Measurements from ENCODE around the gene ASB6.

DNA sequence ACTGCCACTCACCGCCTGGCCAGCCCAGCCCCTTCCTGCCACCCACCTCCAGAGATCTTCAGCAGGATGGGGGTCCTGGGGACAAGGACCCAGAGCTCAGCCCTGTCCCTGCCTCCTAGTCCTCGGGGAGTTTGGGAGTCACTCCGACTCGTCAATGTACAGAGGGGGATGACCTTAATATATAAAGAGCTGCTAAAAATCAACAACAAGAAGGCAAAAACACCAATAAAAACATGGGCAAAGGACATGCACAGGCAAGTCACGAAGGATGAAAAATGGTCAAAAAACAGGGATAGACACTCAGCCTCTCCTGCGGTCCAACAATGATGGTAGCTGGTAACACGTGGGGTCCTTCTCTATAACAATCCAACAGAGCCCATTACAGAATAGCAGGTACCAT lies 4.7 kb upstream of the ASB6 start:
- TF ChIP-seq, protein P1, sequence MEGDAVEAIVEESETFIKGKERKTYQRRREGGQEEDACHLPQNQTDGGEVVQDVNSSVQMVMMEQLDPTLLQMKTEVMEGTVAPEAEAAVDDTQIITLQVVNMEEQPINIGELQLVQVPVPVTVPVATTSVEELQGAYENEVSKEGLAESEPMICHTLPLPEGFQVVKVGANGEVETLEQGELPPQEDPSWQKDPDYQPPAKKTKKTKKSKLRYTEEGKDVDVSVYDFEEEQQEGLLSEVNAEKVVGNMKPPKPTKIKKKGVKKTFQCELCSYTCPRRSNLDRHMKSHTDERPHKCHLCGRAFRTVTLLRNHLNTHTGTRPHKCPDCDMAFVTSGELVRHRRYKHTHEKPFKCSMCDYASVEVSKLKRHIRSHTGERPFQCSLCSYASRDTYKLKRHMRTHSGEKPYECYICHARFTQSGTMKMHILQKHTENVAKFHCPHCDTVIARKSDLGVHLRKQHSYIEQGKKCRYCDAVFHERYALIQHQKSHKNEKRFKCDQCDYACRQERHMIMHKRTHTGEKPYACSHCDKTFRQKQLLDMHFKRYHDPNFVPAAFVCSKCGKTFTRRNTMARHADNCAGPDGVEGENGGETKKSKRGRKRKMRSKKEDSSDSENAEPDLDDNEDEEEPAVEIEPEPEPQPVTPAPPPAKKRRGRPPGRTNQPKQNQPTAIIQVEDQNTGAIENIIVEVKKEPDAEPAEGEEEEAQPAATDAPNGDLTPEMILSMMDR (CRISPR knock-in tag; IDR thresholded peaks at IDR 0.05), result no peak
- no peak for TF ChIP-seq ZNF10 (CRISPR knock-in tag; IDR thresholded peaks at IDR 0.05; ENCODE audit: borderline replicate concordance, low read depth)
- TF ChIP-seq HOXD1 (CRISPR knock-in tag; IDR thresholded peaks at IDR 0.05), result no peak
- no peak for TF ChIP-seq MAFG (CRISPR knock-in tag; IDR thresholded peaks at IDR 0.05)
- no peak for TF ChIP-seq GABPA (IDR thresholded peaks at IDR 0.05; ENCODE audit: low read depth, low read length)
- TF ChIP-seq GABPA (CRISPR knock-in tag; IDR thresholded peaks at IDR 0.05; ENCODE audit: low read depth), result no peak
